NCI-H2107 treated with DMSO at 0.1 percent for 48 hours (cell line): ENCODE measurements around the gene SEC16A.

Experiments used
- DNase-seq: peaks from one replicate; lab custom pipeline; 2025; ENCODE audit not compliant: unreplicated experiment; lab: John Stamatoyannopoulos, UW

Gene SEC16A

DNA sequence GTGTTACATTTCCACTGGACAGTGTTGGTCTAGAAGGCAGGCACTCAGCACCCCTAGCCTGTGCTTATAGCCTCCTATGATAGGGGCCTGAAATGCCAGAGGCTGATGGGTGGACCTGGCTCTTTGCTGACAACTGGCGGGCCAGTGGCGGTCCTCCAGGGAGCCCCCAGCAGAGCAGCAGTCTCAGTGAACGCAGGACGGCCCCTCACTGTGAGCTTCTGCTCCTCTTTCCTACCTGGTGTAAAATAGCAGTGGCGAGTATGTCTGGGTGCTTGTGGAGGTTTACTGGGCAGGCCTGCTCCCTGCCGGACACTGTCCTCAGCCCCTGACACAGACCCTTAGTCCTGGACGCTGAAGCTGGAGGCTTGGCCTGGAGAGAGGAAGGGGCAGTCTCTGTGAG, 3.3 kb upstream of the SEC16A start:
- no peak for DNase-seq

DNA sequence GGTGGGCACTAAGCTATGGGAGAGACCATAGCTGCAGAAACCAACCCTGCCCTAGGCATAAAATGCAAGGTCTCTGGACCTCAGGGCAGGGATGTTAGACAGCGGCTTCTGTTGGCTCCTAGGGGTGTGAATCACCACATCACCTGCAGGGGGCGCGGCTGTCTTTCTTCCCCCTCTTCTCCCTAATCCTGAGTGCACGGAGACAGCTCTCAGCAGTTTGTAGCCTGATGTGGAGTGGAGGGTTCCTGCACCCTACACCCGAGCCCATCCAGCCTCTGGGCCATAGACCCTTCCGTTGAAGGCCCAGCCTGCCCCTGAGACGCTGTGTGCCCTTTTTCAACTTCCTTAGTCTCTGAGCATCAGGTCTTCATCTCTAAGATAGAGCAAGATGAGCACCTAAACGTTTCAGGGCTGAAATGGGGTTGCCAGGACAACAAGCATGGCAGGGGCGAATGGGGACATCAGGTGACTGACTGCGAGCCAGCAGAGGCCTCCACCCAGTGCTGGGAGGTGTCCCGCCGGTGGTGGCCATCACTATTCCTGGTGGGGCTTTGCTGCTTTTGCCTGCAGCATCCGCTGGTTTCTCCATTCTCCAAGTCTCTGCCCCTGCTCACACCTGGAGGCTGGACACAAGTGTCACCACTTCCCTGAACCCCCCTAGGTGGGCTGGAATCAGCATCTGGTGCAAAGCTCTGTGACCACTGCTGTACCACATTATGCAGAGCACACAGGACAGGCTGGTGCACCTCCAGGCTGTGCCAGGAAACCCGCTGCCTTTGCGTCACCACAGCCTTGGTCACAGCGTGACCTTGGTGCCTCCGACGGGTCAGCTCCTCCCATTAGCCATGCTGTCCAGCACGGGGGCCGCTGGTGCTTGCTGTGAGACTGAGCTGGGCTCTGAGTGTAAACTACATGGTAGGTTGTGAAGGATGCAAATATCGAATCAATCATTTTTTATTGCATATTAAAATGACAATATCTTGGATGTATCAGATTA, 2.5 kb upstream of the SEC16A start:
- peak; percentile 67 for DNase-seq

DNA sequence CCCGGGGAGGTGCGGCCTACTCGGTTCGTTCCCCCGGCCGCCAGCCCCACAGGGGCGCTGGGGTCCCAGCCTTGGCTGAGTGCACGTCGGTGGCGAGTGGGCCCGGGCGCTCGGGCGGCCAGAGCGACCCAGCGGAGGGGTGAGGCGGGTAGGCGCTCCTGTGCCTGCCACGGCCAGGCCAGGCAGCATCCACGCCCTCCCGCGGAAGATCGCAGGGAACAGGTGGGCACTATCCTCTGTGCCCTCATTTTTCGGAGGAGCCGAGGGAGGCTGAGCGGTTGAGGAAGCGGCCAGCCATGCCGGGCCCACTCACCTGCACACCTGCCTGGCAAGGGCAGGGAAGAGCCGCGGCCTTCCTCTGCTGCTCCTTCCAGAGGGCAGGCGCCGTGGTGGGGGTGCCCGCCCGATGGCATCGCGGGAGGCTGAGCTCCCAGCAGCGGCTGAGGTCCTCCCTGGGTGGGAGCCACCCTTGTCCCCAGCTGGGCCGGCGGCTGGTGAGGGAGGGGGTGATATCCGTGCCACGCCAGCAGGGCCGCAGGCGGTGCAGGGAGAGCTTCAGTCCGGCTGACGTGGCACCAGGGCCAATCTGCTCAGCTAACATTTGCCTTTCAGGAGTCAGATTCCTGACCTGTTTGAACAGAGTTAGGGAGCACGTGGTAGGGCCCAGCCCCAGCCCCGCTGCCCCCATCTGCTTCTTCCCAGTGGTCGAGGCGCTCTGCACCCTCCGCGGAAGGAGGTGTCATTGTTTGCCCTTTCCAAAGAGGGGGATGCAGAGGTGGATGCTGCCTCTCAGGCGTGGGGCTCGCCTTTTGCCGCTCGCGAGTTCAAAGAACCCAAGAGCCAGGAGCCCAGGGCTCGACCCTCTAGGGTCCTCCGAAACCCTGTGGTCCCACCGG, 1.6 kb upstream of the SEC16A start:
- DNase-seq: no peak

DNA sequence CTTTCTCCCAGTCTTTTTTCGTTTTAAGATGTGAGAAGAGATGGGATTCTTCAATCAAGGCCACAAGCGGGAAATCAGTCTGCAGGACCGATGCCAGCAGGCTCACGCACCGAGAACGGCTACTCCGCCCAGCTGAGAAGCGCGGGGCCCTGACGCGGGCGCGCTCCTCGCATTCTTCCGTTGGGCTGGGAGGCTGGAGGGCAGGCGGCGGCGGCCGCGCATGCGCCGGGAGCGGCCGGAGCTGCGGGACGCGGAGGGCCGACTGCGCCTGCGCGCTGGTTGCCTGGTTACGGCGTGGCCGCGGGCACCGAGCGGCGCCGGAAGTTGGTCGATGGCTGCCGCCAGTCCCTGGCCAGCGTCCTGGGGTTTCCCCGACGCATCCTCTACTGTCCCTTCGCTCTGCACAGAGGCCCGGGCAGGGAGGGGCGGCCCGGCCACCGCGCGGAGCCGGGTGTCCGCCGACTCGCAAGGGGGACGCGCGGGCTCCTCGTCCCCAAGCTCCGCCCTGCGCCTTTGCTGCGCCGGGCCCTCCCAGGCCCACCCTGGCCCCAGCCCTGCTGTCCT, 831 bp upstream of the SEC16A start:
- DNase-seq: peak; percentile 76

DNA sequence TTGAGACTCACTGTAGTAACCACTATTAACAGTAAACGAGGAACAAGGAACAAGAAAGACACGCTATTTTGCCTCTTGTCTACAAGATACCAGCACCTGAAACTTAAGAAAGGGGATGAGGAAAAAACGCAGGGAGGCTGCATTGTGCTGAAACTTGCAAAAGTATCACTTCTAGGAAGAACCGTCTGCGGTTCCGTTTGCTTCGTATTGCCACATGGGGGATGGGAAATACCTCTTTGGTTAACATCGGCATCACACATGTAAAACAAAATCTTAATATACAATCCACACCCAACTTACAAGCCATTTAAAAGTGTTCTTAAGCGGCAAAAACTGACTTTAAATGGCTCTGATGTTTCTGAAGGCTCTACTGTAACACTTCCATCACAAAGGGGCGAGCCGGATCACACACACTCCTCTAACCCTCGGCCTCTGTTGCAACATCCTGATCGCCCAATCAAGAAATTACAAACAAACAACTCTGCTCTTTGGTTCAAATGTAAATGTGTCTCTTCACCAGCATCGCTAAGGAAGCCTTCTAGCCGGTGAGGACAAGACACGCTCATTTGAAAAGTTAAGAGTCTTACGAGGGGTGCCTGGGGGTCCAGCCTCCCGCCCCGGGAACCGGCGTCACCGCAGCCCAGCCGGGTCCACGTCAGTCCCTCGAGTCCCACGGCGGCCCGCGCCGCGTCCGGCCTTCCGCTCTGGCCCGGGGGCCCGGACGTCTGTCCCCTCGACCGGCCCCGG, 621 bp downstream of the SEC16A start:
- no peak for DNase-seq

DNA sequence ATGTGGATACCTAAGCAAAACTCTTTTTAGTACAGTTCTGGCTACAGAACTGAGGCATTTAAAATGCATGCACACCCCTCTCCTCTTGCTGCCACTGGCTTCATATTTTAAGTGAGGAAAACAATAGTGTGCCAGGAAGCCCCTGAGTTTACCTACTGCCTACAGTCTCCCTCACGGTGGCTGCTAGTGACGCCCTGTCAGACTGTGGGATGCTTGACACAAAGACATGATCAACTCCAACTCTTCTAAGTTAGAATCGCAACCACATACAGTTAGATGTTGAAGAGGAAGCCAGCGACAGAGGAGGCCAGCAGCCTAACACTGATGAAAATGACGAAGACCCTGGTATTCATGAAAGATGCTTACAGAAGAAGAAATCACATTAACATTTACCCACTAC, 1.3 kb downstream of the SEC16A start:
- no peak for DNase-seq

DNA sequence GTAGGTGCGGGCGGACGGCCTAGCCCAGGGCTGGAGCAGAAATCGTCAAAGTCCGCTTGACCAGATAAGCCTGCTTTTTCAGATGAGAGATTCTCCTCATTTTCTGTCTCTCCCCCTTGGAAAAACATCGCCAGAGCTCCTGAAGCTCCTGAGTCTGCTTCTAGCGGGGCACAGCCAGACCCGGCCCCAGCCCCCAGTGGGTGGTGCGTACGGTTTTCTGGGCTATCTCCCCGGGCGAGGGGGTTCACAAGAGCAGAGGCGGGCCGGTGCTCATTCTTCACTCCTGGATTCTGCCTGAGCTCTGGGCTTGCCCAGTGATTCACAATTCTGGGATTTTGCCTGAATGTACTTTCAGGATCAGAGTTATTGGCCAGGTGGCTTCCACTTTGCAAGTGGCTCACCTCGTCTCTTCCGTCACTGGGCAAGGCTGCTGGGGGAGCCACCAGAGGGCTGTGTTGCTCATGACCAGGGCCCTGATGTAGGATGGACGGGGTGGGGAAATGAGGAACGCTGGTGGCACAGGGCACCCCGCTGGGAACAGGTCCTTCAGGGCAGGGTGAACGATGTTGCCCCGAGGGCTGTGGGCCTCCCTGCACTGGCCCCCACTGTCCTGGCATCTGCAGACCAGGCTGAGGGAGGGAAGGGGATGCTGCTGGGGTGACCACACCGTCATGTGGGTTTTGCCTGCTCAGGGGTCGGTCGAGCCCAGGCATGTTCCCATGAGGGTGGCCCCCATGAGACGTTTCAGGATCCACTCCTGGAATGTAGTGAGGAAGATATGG, 6.3 kb downstream of the SEC16A start:
- no peak for DNase-seq

DNA sequence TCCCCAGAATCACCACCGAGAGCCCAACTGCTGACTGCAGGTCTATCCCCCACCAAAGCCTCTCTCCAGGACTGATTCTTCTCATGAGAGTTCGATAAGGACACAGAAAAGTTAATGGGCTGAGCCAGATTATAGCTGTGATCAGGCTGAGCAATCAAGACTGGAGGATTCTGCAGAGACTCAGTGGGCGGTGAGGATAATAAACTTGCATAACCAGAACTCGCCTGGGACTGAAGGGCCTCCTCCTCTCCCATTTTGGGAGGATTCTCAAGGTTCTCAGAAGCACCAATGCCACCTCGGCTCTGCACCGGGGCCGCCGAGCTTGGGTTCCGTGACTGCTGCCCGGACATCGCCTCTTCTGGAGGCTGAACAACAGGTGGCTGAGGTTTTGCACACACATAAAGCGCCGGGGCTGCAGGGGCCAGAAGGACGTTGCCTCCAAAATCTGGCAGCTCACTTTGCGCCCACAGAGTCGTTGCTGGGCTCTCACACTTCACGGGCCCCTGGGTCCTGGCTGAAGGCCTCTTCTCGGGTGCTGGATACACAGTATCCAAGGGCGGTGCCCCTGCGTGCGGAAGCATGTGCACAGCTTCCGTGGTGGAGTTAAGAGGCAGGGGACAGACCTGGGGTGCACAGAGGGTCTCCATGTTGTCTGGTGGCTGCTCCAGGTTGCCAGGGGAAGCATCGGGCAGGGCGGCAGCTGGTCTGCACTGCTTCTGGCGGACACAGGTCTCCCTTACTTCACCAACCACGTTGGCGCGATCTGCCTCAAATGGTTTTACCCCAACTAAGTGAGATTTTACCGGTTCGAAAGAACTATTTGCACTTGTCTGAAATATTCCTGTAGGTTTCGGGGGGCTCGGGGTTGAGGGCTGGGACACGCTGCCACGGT, 7.6 kb downstream of the SEC16A start:
- no peak for DNase-seq

DNA sequence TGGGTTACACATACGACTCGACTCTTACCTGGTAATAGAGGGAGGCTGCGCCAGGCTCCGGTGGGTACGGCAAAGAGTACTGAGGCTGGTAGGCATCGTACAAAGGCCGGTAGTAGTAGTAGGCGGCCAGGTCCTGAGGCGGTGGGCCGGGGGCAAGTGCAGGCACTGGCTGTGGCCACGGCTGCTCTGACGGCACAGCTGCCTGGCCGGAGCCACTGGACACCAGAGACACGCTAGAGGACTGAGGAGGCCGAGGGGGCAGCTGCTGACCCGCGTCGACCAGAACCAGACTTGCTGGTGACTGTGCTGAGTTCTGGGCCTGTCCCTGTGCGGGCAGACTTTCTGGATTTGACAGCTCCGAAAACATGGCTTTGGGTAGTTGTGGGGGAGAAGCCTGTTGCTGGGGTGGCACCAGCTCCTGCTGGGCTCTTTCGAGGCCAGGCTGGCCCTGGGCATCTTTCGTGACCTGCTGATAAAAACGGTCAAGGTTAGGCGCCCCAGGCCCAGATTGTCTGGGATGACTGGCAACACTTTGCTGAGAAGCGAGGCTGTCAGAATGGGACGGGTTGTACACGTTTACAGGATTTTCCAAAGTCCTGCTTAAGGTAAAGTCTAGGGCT, 8.7 kb downstream of the SEC16A start:
- DNase-seq: no peak

DNA sequence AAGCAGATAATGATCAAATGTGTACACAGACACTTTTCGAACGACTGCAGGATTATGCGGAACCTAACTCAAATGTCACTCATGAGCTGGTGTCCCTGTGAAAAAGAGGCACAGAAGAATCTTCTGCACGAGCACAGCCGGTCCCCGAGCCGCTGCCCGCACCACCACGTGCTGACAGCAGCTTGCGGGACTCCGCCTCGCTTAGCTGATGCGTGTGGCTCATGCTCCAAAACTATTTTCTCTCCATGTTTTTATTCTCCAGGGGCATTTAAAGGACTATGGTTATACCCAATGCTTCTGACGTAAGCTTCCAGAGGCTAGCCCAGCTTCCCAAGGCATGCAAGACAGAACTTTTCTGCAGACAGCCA, 9.5 kb downstream of the SEC16A start:
- no peak for DNase-seq

DNA sequence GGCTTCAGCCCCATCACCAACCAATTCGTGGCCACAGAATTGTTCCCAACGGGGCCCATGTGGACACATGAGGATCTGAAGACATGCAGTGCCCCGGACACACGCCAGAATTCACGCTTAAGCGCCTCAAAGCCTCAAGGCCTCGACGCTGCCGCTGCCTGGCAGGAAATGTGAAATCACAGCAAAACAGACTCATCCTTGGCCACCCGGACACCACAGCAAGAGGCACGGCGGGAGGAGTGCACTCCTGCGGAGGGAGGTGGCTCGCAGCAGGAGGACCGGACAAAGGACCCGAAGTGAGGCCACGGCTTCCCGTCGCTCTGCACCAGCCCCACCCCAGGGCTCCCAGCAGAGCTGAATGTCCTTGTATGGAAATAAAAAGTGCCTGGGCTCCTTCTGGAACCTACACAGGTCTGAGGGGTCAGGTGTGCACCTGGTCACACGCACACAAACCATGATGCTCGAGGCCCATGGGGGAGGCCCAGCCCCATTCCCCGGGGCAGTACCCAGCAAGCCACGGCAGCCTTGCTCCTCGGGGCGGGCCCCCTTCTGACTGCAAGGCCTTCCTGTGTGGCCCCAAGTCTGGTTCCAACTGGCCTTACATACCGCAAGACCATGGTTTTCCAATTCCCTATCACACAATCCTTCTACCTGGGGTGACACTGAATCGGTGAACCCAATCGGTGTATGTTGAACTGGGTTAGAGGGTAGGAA, 10.0 kb downstream of the SEC16A start:
- no peak for DNase-seq

DNA sequence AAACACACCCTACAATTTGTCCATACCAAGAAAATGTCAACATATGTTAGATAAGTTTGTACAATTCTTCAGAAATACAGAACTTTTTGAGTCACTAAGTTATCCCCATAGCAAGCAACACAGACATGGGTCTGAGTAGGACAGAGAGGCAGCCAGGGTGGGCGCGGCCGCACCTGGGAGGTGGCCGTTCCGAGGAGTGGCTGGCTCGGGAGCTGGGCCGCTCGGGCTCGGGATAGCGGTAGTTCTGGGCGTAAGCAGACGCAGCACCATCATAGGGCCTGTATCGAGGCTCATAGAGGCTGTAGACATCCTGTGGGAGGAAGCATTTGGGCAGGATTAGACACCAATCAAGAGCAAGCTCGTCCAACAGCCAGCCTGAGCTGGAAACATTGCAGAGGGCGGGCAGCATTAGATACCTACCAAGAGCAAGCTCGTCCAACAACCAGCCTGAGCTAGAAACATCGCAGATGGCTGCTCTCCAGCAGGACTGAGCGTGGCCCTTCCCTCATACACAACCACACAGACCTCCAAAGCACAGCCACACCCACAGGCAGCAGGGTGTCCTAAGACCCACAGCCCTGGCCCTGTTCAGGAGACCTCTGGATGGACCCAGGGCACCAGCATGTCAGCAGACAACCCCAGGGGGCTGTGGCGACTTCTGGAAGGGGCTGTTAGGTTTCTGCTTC, 10.9 kb downstream of the SEC16A start:
- no peak for DNase-seq

DNA sequence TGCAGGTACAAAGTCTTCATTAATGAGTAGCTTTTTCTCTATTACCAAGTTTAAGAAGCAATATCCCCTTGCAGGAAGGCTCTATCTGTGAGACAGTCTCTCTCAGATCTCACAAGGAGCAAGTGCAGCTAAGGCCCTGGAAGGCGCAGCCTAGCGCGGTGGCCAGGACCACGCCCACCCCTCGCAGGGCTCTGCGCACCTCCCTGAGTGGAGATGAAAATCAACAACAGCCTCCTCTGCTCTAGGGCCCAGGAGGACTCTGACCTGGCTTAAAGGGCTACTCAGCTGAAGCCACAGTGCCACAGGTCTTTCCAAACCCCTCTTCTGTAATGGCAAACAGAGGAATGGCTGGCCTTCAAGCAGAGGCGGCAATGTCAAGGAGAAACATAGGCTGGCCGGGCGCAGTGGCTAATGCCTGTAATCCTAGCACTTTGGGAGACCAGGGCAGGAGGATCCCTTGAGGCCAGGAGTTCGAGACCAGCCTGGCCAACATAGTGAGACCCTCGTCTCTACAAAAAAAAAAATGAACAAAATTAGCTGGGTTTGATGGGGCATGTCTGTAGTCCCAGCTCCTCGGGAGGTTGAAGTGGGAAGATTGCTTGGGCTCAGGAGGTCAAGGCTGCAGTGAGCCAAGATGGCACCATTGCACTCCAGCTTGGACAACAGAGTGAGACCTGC, 11.9 kb downstream of the SEC16A start:
- DNase-seq: no peak

DNA sequence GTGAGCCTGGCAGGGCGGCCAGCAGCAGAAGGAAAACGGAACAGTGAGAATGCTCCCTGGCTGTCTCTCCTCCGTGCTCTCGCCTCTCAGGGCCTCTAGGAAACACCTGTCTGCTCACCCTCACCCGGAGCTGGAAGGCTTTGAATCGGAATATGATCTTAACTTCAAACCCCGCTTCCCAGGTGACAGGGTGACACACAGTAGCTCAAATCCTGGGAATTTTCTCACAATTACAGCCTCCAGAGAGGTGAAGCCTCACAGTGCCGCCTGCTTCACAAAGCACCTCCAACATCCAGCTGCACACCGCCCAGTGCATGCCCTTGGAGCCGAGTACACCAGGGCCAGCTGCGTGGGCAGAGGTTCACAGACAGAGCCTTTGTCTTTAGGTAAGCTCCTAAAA, 12.5 kb downstream of the SEC16A start:
- no peak for DNase-seq

DNA sequence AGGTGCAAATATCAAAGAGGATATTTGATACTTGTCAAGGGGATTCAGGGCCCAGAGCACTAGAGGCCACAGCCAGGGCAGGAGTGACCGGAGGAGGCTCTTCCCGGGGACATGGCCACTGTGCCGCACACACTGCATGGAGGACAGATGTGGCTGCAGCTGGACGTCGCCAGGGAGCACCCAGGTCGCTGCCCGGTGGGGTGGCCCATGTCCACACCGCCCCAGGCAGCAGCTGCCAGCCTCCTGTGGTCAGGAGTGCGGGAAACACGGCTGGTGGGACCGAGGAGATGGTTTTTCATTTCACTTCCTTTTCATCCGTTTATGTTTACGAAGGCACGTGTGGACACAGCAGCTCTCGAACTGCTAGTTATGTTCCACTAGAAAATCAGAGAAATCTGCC, 15.1 kb downstream of the SEC16A start:
- DNase-seq: no peak

DNA sequence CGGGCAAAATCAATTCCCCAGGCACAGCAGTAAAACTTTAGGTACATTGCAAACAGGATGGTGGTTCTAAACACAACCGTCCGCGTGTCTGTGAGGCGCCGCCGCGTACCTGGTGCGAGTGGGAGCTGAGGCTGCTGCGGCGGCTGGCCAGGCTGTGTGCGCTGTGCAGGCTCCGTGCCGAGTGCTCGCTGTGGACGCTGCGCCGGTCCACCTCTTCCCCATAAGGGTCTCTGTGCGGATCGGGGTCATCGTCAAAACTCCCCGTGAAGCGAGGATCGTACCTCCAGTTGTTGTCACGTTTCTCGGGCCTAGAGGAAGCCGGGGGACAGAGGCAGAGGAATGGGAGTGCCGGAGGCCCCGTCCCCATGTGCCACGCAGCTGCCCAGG, 16.7 kb downstream of the SEC16A start:
- no peak for DNase-seq
